ENCODE data around the gene OR1L1.

DNA sequence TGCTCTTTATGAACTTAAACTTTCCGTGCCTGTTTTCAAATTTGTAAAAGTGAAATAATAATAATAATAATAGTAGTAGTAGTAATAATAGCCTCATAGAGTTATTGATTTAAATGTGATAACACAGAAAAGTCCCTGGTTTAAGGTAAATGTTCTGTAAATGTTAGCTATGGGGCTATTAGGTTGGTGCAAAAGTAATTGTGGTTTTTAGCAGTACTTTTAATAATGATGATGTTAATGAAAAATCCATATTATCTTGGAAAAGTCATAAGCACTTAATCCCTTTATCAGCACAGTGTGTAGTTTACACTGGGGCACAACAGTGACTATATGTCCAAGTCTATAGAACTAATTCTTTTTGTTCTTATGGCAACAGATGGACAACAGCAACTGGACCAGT is 47.2 kb upstream of the OR1L1 start, which contains the start of gene OR1Q1:
- TF ChIP-seq REST (IDR thresholded peaks at IDR 0.05; ENCODE audit: insufficient read depth in 1 of 2, low read depth in 2 of 2, low read length in 2 of 2) (no peak), POLR2AphosphoS5 (IDR thresholded peaks at IDR 0.05; ENCODE audit: low read depth, low read length) (no peak), TAF1 (IDR thresholded peaks at IDR 0.05; ENCODE audit: borderline replicate concordance, insufficient read depth, low read length) (no peak)
